ENCODE data around the gene EDIL3.

Gene EDIL3

GRCh38 chr5:84384604-84385575 is at the start of gene EDIL3:
Gene EDIL3, minus strand, starts transcription at chr5:84384880. Its CDS starts 506 bp downstream, at chr5:84384374.
- DNase-seq, result no peak

GRCh38 chr5:84433461-84433860 is 48.8 kb upstream of the EDIL3 start:
- DNase-seq, result no peak

GRCh38 chr5:84430863-84431663 is 46.4 kb upstream of the EDIL3 start:
- no peak for DNase-seq

GRCh38 chr5:84430079-84430478 is 45.4 kb upstream of the EDIL3 start:
- no peak for DNase-seq

- DNase-seq, result no peak
Measured at GRCh38 chr5:84425365-84425881, 40.7 kb upstream of the EDIL3 start.

GRCh38 chr5:84419742-84420141 is 35.1 kb upstream of the EDIL3 start:
- no peak for DNase-seq

GRCh38 chr5:84411832-84412605 is 27.3 kb upstream of the EDIL3 start:
- no peak for DNase-seq

GRCh38 chr5:84406111-84406510 is 21.4 kb upstream of the EDIL3 start:
- no peak for DNase-seq

- DNase-seq, result no peak
Measured at GRCh38 chr5:84403773-84404172, 19.1 kb upstream of the EDIL3 start.

- DNase-seq, result no peak
Measured at GRCh38 chr5:84397385-84397784, 12.7 kb upstream of the EDIL3 start.

GRCh38 chr5:84393969-84394368 is 9.3 kb upstream of the EDIL3 start:
- DNase-seq, result no peak

GRCh38 chr5:84392836-84393235 is 8.2 kb upstream of the EDIL3 start:
- no peak for DNase-seq

- no peak for DNase-seq
Measured at GRCh38 chr5:84385705-84386104, 1.0 kb upstream of the EDIL3 start.

- no peak for DNase-seq
Measured at GRCh38 chr5:84383816-84384603, 670 bp downstream of the EDIL3 start.

GRCh38 chr5:84383296-84383815 is 1.3 kb downstream of the EDIL3 start:
- no peak for DNase-seq

GRCh38 chr5:84382363-84383295 is 2.1 kb downstream of the EDIL3 start:
- no peak for DNase-seq

GRCh38 chr5:84381502-84382362 is 2.9 kb downstream of the EDIL3 start:
- DNase-seq, result peak; percentile 20

GRCh38 chr5:84379749-84380148 is 4.9 kb downstream of the EDIL3 start:
- DNase-seq, result no peak

GRCh38 chr5:84378961-84379360 is 5.7 kb downstream of the EDIL3 start:
- no peak for DNase-seq

Data from NCI-H1417 treated with DMSO at 0.1 percent for 48 hours (cell line).